ENCODE measurements around the gene CASP9. TPM values are rescaled to one million over a fixed set of nuclear protein-coding genes. Genes with fewer than 3 reads are reported as not detected.

The CASP9 gene
- total RNA-seq, 1 donor from 2014 or later: 11.2 TPM

Other genes starting within 250 kb of the CASP9 start
- 14.7 TPM for gene EFHD2, start 114.3 kb downstream of the CASP9 start, total RNA-seq
- not detected for gene CTRC, start 85.8 kb downstream of the CASP9 start, total RNA-seq
- not detected for gene CELA2A, start 67.5 kb downstream of the CASP9 start, total RNA-seq
- not detected for gene CELA2B, start 48.1 kb downstream of the CASP9 start, total RNA-seq
- gene DNAJC16, start 2.6 kb upstream of the CASP9 start, total RNA-seq: 14.6 TPM
- 0.11 TPM for gene AGMAT, start 60.8 kb upstream of the CASP9 start, total RNA-seq
- gene DDI2, start 93.2 kb upstream of the CASP9 start, total RNA-seq: 20.4 TPM
- 91.4 TPM for gene PLEKHM2, start 160.1 kb upstream of the CASP9 start, total RNA-seq
- 57.2 TPM for gene SLC25A34, start 212.0 kb upstream of the CASP9 start, total RNA-seq
- not detected for gene TMEM82, start 218.3 kb upstream of the CASP9 start, total RNA-seq
- 97.6 TPM for gene FBLIM1, start 234.6 kb upstream of the CASP9 start, total RNA-seq

All from Right ventricle myocardium inferior (tissue), 1 donor.